ENCODE measurements around the gene PPHLN1.

Gene PPHLN1

GRCh38 chr12:42325653-42326474 is at the start of gene PPHLN1, which contains the start of gene ZCRB1:
PPHLN1 (plus strand) TSS chr12:42326167; CDS start chr12:42335903, 9,736 bp downstream.
ZCRB1 (minus strand) TSS chr12:42326094; CDS start chr12:42324102, 1,992 bp downstream.
- peak; percentile 66 for DNase-seq (ENCODE audit: low read depth, low spot score)

GRCh38 chr12:42277396-42278127 is 48.4 kb upstream of the PPHLN1 start:
- no peak for DNase-seq (ENCODE audit: low read depth, low spot score)

- no peak for DNase-seq (ENCODE audit: low read depth, low spot score)
These were observed 47.8 kb upstream of the PPHLN1 start for GRCh38 chr12:42278128-42278510.

- DNase-seq (ENCODE audit: low read depth, low spot score), result no peak
These were observed 44.7 kb upstream of the PPHLN1 start for GRCh38 chr12:42281278-42281677.

GRCh38 chr12:42281844-42282243 is 44.1 kb upstream of the PPHLN1 start:
- no peak for DNase-seq (ENCODE audit: low read depth, low spot score)

- DNase-seq (ENCODE audit: low read depth, low spot score), result no peak
These were observed 43.7 kb upstream of the PPHLN1 start for GRCh38 chr12:42282294-42282693.

GRCh38 chr12:42283739-42284138 is 42.2 kb upstream of the PPHLN1 start:
- DNase-seq (ENCODE audit: low read depth, low spot score), result no peak

- no peak for DNase-seq (ENCODE audit: low read depth, low spot score)
These were observed 41.8 kb upstream of the PPHLN1 start for GRCh38 chr12:42284157-42284556.

- DNase-seq (ENCODE audit: low read depth, low spot score), result no peak
These were observed 41.1 kb upstream of the PPHLN1 start for GRCh38 chr12:42284876-42285275.

GRCh38 chr12:42285431-42285830 is 40.5 kb upstream of the PPHLN1 start:
- no peak for DNase-seq (ENCODE audit: low read depth, low spot score)

GRCh38 chr12:42286741-42287140 is 39.2 kb upstream of the PPHLN1 start:
- DNase-seq (ENCODE audit: low read depth, low spot score), result no peak

- DNase-seq (ENCODE audit: low read depth, low spot score), result no peak
These were observed 37.4 kb upstream of the PPHLN1 start for GRCh38 chr12:42288544-42288943.

- no peak for DNase-seq (ENCODE audit: low read depth, low spot score)
These were observed 34.3 kb upstream of the PPHLN1 start for GRCh38 chr12:42291680-42292079.

- DNase-seq (ENCODE audit: low read depth, low spot score), result no peak
These were observed 29.4 kb upstream of the PPHLN1 start for GRCh38 chr12:42296503-42297109.

- DNase-seq (ENCODE audit: low read depth, low spot score), result no peak
These were observed 27.1 kb upstream of the PPHLN1 start for GRCh38 chr12:42298887-42299286.

- peak; percentile 38 for DNase-seq (ENCODE audit: low read depth, low spot score)
These were observed 26.3 kb upstream of the PPHLN1 start for GRCh38 chr12:42299392-42300308.

- DNase-seq (ENCODE audit: low read depth, low spot score), result no peak
These were observed 19.7 kb upstream of the PPHLN1 start for GRCh38 chr12:42306297-42306696.

GRCh38 chr12:42308390-42308789 is 17.6 kb upstream of the PPHLN1 start:
- DNase-seq (ENCODE audit: low read depth, low spot score), result no peak

- DNase-seq (ENCODE audit: low read depth, low spot score), result no peak
These were observed 16.0 kb upstream of the PPHLN1 start for GRCh38 chr12:42309996-42310395.

GRCh38 chr12:42315108-42315507 is 10.9 kb upstream of the PPHLN1 start:
- DNase-seq (ENCODE audit: low read depth, low spot score), result no peak

- no peak for DNase-seq (ENCODE audit: low read depth, low spot score)
These were observed 5.2 kb upstream of the PPHLN1 start for GRCh38 chr12:42320796-42321195.

Measured in activated naive CD8-positive, alpha-beta T cell treated with anti-CD3 and anti-CD28 coated beads, Interleukin-2, amount 50 U/mL, for 16 hours (primary cell).